HG02981 (cell line): ENCODE measurements around the gene POGZ.
"Not testable (repeated sequence)": the region's sequence is repeated elsewhere in the genome, so short reads cannot be mapped to it uniquely, and the experiment has no call there.

Experiments
- ATAC-seq: cut with Tn5 transposase; IDR thresholded peaks from one replicate; pipeline ENCODE4 v1.9.1; 2021; ENCODE audit warnings: mild to moderate bottlenecking, moderate library complexity; ENCODE audit not compliant: unreplicated experiment

Gene POGZ

GRCh38 chr1:151418081-151418480, 41.2 kb downstream of the POGZ start:
- ATAC-seq: no peak

- no peak for ATAC-seq
Measured at GRCh38 chr1:151416231-151416630, 43.1 kb downstream of the POGZ start.

- ATAC-seq: no peak
Measured at GRCh38 chr1:151411884-151412283, 47.4 kb downstream of the POGZ start.

GRCh38 chr1:151408891-151409290, 50.4 kb downstream of the POGZ start:
- ATAC-seq: no peak

GRCh38 chr1:151407304-151407703, 52.0 kb downstream of the POGZ start:
- ATAC-seq: no peak

- ATAC-seq: no peak
Measured at GRCh38 chr1:151406176-151406575, 53.1 kb downstream of the POGZ start.

- ATAC-seq: no peak
Measured at GRCh38 chr1:151405187-151405951, 53.9 kb downstream of the POGZ start.

- ATAC-seq: no peak
Measured at GRCh38 chr1:151403612-151404011, 55.7 kb downstream of the POGZ start.

- ATAC-seq: no peak
Measured at GRCh38 chr1:151402764-151403163, 56.5 kb downstream of the POGZ start.

- no peak for ATAC-seq
Measured at GRCh38 chr1:151401860-151402259, 57.4 kb downstream of the POGZ start.

GRCh38 chr1:151401125-151401788, 58.0 kb downstream of the POGZ start:
- no peak for ATAC-seq

GRCh38 chr1:151399324-151400171, 59.7 kb downstream of the POGZ start, which contains the start of gene PSMB4:
PSMB4 (plus strand) TSS chr1:151399573; CDS start chr1:151399588, 15 bp downstream.
- peak; percentile 89 for ATAC-seq

GRCh38 chr1:151396265-151396664, 63.0 kb downstream of the POGZ start:
- not testable (repeated sequence) for ATAC-seq

- ATAC-seq: no peak
Measured at GRCh38 chr1:151393583-151393982, 65.7 kb downstream of the POGZ start.

GRCh38 chr1:151391079-151391563, 68.2 kb downstream of the POGZ start:
- no peak for ATAC-seq

GRCh38 chr1:151390221-151391078, 68.8 kb downstream of the POGZ start:
- ATAC-seq: not testable (repeated sequence)

- no peak for ATAC-seq
Measured at GRCh38 chr1:151386002-151386401, 73.3 kb downstream of the POGZ start.

- ATAC-seq: no peak
Measured at GRCh38 chr1:151384584-151384983, 74.7 kb downstream of the POGZ start.

GRCh38 chr1:151377150-151377884, 82.0 kb downstream of the POGZ start:
- no peak for ATAC-seq

GRCh38 chr1:151373196-151373595, 86.1 kb downstream of the POGZ start:
- ATAC-seq: no peak
